Pons (tissue), 1 donor: ENCODE measurements around the gene BAD.
A peak's percentile ranks its signal among the peaks of the same experiment; 100 is the strongest.

Source experiments
- DNase-seq: peaks from one replicate; pipeline ENCODE4 v3.0.0-alpha.2; 2016; ENCODE audit warnings: low spot score

The BAD gene

DNA sequence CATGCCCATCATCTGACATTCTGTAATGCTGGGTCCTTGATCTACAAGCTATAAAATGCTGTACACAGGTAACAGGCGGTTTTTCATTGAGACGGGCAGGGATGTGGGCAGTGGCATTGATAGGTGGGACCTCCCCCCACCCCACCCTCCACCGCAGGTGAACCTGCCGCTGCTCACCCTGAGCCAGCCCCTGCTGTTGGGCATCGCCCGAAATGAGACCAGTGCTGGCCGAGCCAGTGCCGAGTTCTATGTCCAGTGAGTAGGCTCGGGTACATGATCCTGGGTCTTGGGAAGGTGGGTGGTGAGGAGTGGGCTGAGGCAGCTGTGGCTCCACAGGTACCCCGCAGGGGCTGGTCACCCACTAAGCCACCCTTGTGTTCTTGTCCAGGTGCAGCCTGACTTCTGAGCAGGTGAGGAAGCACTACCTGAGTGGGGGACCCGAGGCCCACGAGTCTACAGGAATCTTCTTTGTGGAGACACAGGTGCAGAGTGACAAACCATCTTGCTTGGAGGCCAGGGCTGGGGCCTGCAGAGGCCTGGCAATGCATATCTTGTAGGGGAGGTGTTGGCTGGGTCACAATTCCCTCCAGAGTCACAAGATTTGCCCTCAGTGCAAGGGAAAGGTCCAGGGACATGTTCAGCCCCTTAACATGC, 55.2 kb downstream of the BAD start:
- no peak for DNase-seq

DNA sequence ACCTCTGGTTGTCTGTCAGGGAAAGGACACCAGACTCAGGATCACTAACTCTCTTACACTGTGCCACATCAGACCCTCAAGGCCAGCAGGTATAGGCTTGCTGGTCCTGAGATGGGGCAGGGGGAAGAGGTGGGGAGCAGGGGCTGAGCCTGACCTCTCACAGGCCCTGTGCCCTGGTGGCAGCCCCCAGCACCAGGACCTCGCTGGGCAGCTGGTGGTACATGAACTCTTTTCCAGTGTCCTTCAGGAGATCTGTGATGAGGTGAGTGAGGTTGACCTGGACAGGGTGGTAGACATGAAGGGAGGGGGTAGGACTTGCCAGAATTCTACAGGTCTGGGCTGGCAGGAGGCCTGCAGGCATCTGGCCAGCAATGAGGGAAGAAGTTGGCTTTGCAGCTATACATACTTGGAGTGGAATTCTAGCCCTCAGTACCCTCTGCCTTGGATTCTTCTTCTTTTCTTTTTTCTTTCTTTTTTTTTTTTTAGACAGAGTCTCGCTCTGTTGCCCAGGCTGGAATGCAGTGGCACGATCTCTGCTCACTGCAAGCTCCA, 57.0 kb downstream of the BAD start:
- no peak for DNase-seq

GRCh38 chr11:64226507-64227051, 57.9 kb downstream of the BAD start:
- DNase-seq = no peak

- DNase-seq = peak; percentile 74
Measured at GRCh38 chr11:64225608-64226506, 58.6 kb downstream of the BAD start, which contains the start of the genes NUDT22 and TRPT1. Gene NUDT22 (plus strand): TSS chr11:64226274. CDS start chr11:64226653, 379 bp downstream. Gene TRPT1 (minus strand): TSS chr11:64226186. CDS start chr11:64225860, 326 bp downstream.

DNA sequence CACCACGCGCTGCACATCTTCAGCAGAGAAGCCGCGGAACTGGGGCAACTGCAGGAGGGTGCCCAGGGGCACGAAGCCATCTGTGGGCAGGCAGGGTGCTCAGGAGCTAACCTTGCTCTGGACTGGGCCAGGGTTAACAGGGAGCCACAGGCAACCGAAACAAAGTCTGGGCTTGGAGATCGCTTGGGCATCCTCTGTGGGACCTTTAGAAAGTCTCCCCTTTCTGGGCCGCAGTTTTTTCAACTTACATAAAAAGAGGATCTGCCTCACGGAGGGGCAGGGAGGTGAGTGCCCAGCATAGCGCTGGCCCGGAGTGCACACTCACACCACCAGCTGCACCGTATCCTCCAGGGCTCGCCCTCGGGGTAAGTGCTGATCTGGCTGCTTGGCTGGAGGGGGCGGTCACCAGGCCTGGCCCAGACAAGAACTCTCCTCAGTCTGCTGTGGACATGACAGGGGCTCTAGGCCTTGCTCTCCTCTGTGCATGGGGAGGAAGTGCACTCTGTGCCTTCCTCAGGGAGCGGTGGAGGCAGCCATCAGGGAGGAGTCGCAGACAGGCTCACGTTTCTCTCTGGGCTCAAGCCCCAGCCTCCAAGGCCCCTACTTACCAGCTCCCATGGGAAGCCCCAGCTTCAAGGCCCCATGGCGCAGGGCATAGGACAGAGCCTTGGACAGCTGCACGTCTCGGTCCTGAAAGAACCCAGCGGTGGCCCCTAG, 59.4 kb downstream of the BAD start:
- DNase-seq = no peak

DNA sequence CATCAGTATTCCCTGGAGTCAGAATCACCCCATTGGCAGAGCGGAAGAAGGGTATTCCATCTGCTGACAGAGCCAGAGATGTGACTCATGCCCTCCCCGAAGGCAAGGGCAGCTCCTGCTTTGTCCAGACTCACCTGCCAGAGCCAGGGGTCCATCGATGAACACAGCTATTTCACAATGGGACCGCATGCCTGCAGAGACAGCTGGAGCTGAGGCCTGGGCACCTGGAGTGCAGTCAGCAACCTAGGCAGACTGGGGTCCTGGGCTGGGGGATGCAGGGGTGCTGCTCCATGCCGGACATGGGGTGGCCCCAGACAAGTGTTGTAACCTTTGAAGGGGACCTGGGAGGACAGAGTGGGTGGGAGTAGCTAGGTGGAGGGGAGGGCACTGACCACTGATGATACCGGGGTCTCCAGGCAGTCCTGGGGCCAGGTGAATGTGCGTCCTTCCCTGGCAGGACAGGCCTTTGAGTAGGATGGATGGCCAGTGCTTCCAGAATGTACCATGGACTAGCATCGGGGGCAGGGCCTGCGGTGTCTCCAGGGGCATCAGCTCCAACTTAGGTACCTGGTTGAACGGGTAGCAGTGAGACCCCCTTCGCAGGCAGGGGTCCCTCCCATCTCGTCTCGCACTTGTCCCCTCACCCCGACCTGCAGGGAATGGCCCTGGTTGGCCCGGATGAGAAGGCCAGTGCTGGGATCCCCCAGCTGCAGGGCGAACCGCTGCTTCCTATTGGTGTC, 60.1 kb downstream of the BAD start:
- no peak for DNase-seq

DNA sequence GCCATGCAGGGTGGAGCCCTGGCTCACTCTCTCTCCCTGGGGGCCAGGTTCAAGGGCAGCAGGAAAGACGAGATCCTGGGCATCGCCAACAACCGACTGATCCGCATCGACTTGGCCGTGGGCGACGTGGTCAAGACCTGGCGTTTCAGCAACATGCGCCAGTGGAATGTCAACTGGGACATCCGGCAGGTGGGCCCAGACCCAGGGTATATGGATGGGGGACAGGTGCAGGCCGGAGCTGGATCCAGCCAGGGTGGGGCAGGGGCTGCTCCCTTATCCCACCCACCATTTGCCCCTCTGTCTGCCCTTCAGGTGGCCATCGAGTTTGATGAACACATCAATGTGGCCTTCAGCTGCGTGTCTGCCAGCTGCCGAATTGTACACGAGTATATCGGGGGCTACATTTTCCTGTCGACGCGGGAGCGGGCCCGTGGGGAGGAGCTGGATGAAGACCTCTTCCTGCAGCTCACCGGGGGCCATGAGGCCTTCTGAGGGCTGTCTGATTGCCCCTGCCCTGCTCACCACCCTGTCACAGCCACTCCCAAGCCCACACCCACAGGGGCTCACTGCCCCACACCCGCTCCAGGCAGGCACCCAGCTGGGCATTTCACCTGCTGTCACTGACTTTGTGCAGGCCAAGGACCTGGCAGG, 61.3 kb downstream of the BAD start:
- DNase-seq = no peak

DNA sequence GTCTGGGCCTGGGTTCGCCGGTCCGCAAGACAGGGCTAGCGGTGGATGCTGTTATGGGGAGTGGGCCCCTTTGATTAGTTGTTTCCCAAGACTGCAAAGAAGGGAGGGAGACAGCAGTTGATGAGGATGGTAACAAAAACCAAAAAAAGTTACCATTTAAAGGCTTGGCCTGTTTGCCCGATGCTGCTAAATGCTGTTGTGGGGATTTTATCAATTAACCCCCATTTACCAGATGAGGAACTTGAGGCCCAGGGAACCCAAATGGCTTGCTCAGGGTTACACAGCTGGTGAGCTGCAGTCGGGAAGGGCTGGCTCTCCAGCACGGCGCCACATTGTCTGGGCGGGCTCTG, 61.8 kb downstream of the BAD start:
- DNase-seq = no peak

DNA sequence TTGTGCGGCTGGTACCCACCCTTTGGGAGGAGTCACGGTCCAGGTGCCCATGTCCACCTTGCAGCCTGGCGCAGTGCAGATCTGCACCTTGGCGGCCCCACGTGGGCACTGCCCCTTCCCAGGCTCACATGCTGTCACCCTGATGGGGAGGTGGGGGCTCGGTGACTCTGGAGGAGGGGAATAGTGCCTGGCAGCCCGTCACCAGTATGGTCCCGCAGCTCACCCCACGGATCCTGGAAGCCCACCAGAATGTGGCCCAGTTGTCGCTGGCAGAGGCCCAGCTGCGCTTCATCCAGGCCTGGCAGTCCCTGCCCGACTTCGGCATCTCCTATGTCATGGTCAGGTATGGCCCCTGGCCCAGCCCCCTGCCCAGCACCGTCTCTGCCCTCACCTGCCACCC, 63.7 kb downstream of the BAD start:
- no peak for DNase-seq

DNA sequence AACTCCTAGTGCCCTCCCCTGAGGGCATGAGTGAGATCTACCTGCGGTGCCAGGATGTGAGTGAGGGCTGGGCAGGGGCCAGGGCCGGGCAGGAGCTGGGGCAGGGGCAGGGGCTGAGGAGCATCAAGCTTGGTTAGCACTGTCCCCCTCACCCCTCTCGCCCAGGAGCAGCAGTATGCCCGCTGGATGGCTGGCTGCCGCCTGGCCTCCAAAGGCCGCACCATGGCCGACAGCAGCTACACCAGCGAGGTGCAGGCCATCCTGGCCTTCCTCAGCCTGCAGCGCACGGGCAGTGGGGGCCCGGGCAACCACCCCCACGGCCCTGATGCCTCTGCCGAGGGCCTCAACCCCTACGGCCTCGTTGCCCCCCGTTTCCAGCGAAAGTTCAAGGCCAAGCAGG, 64.2 kb downstream of the BAD start:
- DNase-seq = no peak
